ENCODE measurements around the gene KIAA0513.
"Not testable (repeated sequence)": the region's sequence is repeated elsewhere in the genome, so short reads cannot be mapped to it uniquely, and the experiment has no call there.

KIAA0513 gene

GRCh38 chr16:85051683-85052082, 24.1 kb downstream of the KIAA0513 start:
- DNase-seq: no peak

GRCh38 chr16:85052536-85052935, 24.9 kb downstream of the KIAA0513 start:
- DNase-seq: no peak

GRCh38 chr16:85054321-85054720, 26.7 kb downstream of the KIAA0513 start:
- not testable (repeated sequence) for DNase-seq

- no peak for DNase-seq
Observed at GRCh38 chr16:85054948-85055492, 27.4 kb downstream of the KIAA0513 start.

- no peak for DNase-seq
Observed at GRCh38 chr16:85055493-85056210, 28.1 kb downstream of the KIAA0513 start.

- DNase-seq: no peak
Observed at GRCh38 chr16:85056211-85056748, 28.7 kb downstream of the KIAA0513 start.

DNA sequence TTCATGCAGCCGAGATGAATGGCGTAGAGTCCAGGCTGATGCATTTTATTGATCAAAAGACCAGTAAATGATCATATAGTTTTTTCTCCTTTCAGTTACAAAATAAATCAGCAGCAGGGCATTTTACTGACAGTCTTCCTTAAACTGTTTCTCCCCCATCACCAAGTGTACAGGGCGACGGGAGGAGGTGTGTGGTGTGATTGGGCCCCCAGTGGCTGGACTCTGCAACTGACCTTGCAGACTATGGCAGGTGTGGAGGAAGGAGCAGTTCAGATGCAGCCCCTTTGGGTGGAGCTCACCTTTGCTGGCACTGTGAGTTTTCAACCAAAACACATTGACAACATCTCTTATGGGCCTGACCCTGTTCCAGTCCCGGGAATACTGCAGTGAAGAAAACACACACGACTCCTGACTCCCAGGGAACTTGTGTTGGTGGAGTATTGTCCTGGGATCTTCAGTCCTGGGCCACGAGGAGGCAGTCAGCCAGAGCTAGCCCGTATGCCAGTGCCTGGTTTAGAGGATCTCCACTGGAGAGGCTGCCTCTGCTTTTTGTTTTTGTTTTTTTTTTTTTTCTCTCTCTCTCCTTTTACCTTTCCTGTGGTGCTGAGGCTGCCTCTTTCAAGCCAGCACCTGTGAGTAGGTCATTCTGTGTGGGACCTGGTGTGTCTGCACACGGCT, 29.8 kb downstream of the KIAA0513 start:
- no peak for DNase-seq

DNA sequence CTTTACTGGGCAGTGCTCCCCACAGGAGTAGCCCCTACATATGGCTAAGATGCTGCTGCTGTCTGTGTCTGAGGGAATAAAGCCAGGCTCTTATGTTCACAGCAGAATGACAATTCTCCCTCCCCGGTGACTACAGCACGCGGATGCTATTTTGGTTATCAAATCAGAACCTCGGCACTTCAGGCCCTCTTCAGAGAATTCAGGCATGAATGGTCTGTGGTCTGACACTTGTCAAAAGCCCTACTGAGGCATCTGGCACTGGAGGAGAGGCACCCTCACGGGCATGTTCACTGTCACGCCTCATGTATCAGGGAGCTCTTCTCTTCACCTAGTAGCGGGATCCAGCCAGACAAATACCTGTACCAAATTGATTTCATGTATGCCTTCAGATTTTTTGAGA, 30.4 kb downstream of the KIAA0513 start:
- no peak for DNase-seq

- DNase-seq: no peak
Observed at GRCh38 chr16:85058909-85059308, 31.3 kb downstream of the KIAA0513 start.

DNA sequence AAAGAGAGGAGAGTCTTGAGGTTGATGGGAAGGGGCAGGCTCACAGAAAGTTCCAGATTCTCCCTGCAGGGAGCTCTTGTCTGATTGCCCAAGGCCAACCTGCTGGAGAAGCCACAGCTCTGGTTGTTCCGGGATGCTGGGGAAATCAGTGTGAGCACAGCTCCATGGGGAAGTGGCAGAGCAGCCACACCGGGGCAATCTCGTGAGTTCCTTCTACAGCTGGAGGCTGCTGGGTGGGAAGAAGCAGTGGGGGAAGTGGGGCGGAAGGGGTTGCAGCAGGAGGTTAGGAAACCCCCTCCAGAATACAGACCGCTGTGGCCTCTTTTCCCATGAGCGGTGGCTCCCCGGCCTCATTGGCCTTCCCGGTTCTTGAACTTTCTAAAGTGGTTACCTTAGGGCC, 34.0 kb downstream of the KIAA0513 start:
- no peak for DNase-seq

DNA sequence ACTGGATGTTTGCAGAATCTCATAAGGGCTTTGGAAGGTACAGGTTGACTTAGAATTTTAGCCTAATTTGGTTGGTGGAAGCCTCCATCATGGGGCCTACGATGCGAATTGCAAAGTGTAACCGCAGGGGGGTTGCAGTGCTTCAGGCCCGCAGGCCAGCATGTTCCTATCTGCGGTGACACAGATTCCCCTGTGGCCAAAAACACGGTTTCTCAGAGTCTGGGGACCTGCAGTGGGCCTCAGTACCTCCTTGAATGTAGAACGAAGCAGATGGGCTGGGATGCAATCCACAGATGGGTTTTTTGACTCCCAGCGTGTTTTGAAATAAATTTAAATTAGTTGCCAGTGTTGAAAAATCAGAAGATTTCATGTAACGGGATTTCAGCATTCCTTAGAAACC, 34.7 kb downstream of the KIAA0513 start:
- DNase-seq: no peak

DNA sequence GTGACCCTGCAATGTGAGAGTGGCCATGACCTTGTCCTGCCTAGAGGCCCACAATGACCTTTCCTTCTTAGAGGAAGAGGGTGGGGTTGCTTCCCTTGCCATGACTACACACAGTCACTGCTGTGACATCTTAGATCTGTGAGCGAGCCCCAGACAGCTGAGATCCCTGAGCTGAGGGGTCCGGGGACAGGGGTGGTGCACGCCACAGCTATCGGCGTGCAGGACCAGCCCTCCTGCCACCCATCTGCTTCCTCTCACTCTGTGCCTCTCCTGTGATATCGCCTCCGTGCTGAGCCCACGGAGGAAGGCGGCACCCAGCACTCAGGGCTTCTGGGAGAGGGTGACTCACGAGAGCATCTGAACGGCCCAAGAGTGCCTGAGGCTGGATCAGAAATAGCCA, 35.2 kb downstream of the KIAA0513 start:
- no peak for DNase-seq

- no peak for DNase-seq
Observed at GRCh38 chr16:85064186-85064585, 36.6 kb downstream of the KIAA0513 start.

DNA sequence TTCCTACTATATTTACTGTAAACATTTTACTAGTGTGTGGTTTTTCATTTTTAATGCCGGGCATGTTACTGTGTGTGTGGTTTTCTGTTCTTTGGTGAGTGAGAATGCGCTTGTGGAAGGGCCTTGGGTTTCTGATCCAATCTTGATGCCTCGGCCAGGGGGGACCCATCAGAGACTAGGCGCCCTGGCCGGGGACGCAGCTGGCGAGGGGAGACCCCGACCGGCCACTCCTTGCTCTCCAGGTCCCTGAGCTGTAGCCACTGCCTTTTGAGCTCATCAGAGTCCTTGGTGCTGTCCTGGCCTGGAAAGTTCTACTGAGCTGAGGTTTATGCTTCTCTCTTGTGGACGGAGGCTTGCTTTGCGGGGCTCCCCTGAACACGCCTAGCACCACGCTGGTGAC, 37.5 kb downstream of the KIAA0513 start:
- DNase-seq: no peak

GRCh38 chr16:85066346-85066885, 38.8 kb downstream of the KIAA0513 start:
- no peak for DNase-seq

- no peak for DNase-seq
Observed at GRCh38 chr16:85067024-85067423, 39.4 kb downstream of the KIAA0513 start.

GRCh38 chr16:85067426-85067825, 39.8 kb downstream of the KIAA0513 start:
- DNase-seq: no peak

GRCh38 chr16:85068746-85069145, 41.2 kb downstream of the KIAA0513 start:
- DNase-seq: no peak

- DNase-seq: no peak
Observed at GRCh38 chr16:85069171-85069570, 41.6 kb downstream of the KIAA0513 start.

- DNase-seq: no peak
Observed at GRCh38 chr16:85072076-85072860, 44.7 kb downstream of the KIAA0513 start.

DNA sequence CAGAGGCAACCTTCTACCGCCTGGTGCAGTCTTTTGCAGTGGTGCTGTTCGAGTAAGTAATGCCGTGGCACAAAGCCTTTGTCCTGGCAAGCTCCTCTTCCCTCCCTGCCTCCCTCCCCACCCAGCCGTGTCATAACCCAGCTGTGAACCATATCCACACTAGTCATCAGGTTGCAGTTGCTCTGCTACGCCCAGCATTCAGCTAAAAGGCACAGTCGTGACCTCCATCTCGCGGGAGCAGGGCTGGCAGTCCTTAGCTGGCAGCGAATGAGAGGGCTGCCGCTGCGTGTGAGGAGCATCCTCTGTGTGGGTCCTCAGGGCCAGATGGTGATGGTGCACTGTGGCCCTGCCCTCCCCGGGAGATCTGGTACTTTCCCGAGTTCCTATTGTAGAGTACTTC, 45.4 kb downstream of the KIAA0513 start:
- no peak for DNase-seq

DNA sequence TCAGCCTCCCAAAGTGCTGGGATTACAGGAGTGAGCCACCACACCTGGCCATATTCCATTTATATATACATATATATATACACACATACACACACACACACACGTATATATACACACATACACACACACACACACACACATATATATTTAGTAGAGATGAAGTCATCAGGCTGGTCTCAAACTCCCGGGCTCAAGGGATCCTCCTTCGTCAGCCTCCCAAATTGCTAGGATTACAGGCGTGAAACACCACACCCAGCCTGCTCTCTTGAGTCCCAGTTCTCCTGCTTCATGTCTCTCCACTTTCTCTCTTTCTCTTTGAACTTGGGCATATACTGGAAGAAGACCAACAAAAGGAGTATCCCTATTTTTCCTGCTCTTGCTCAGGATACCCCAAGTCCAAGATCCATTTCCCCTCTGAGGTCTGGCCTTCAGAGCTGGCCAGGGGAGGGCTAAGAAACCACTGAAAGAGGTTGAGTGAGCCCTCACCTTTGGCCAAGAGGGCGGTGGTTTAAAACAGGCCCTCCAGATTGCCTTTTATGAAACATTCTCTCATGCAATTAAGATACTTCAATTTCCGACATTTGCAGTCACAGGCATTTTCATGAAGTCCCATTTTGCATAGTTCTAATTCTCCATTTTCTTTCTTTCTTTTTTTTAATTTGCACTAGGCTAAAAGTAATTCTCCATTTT, 46.8 kb downstream of the KIAA0513 start:
- DNase-seq: no peak

Measured in NCI-H2081 treated with DMSO at 0.1 percent for 48 hours (cell line).